ENCODE results near the gene TINAGL1. TPM values are rescaled to one million over a fixed set of nuclear protein-coding genes. Genes with fewer than 3 reads are reported as not detected.

Gene TINAGL1
- total RNA-seq, 4 donors from 2014 or later: 63.7 to 373 (median 125) TPM

GRCh38 chr1:31624309-31624708 is 48.0 kb downstream of the TINAGL1 start:
- no peak for TF ChIP-seq CTCF (IDR thresholded peaks at IDR 0.05; ENCODE audit: low read depth)

DNA sequence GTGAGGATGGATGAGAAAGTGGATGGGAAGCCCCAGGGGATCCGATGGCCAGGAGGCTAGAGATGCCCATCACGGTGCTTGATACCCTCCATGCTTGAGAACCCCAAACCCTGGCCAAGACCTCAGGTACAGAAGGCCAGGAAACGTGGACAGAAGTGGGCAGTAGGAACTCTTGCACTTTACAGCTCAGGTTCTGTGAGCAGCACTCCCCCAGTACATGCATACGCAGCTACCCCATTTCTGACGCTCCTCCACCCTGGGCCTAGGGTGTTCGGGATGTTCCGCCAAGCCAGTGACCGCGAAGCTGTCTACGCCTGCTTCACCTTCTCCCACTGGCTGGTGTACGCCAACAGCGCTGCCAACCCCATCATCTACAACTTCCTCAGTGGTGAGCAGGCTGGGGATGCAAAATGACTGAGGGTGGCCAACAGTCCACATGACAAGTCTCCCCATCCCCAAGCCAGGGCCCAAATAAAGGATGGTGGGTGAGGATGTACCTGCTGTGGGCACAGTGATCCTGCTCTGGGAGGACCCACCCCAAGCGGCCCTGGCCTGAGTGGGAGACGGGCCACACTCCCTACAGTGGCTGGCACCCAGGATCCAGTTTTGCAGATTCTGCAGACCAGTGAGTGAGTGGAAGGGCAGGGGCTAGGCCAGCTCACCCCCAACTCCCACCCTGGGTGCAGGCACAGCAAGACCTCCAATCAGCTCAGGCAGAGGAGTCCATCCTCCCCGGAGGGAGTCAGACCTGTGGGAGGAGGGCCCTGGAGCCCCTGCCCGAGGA is 48.6 kb downstream of the TINAGL1 start:
- no peak for TF ChIP-seq CTCF (IDR thresholded peaks at IDR 0.05; ENCODE audit: low read depth)

DNA sequence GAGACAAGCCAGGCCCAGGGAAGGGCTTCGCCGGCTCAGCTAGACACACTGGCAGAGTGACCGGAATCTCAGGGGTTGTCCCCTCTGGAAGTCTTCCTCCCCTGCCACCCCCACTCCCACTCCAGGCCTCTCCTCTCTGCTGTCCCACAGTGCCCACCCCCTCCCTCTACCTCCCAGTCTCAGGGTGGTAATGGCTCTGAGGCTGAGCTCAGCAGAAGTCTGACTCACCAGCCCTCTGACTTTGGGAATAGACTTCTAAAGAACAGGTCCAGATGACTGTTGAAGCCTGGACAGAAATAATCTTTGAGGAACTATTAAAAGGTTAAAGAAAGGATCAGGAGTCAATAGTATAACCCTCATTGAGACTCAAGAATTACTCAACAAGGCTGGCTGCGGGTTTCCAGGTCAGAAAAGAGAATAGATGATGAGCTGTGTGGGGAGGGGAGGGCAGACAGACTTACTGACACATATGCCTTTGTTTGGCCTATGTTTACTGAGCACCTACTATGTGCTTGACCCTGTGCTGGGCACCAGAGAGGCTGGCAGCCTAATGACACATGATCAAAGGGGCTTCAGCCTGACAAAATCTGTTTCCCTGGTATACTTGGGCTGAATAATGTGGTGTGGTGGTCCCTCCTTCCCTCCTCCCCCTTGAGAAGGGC is 49.4 kb downstream of the TINAGL1 start:
- TF ChIP-seq CTCF (IDR thresholded peaks at IDR 0.05; ENCODE audit: low read depth): no peak

DNA sequence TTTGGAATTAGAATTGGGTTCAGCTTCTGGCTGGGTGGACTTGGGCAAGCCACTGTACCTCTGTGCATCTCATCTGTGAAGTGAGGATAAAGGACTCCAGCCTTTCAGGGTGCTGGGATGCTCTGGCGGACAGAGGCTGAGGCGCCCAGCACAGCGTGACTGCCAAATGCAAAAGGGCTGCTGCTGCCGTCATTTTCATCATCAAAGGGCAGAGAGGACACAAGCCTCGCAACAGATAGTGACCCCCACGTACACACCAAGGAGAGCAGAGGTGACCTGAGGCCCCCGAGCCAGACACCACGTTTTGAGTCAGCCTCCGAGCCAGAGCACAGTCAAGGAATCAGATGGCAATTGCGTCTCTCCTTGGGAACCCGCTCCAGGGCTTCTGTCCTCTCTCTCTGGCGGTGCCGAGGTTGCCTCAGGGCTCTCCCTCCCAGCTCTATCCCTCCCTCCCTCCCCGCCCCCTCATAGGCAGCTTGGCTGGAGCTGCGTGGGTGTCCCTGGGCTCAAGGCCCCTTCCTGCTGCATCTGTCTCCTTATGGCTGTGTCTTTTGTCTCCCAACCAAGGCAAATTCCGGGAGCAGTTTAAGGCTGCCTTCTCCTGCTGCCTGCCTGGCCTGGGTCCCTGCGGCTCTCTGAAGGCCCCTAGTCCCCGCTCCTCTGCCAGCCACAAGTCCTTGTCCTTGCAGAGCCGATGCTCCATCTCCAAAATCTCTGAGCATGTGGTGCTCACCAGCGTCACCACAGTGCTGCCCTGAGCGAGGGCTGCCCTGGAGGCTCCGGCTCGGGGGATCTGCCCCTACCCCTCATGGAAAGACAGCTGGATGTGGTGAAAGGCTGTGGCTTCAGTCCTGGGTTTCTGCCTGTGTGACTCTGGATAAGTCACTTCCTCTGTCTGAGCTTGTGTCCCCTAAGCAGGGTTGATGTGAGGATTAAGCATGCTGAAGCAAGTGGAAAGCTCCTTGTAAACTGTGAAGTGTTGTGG is 50.2 kb downstream of the TINAGL1 start:
- TF ChIP-seq CTCF (IDR thresholded peaks at IDR 0.05; ENCODE audit: low read depth): no peak

GRCh38 chr1:31627301-31627929 is 51.1 kb downstream of the TINAGL1 start:
- no peak for TF ChIP-seq CTCF (IDR thresholded peaks at IDR 0.05; ENCODE audit: low read depth)

DNA sequence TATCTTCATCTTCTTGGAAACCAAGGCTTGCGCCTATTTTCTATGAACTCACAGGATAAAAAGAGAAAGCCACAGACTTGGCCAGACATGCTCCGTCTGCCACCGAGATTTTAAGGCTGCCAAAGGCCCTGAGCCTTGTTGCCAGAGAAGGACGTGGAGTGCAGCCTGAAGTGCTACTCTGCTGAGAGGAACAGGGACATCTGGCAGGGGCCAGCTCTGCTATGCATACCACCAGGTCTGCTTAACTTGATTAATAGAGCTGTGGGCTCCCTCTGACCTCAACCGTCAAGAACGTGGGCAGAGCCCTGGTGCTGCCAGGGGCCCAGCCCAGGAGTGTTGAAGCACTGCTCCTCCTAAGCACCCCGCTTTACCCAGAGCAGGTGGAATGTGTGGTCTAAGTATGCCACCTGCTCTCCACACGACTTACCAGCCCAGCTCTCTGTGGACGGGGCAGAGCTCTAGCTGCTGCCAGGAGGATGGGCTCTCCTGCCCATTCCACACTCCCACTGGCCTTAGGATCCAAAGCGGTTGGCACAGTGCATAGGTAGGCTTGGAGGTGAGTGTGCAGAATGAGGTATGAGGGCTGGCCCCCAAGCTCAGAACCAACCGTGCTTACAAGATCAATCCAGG is 51.7 kb downstream of the TINAGL1 start:
- no peak for TF ChIP-seq CTCF (IDR thresholded peaks at IDR 0.05; ENCODE audit: low read depth)
